Stimulated activated CD4-positive, alpha-beta T cell treated with anti-CD3 and anti-CD28 coated beads, Interleukin-1b, Interleukin-23, amount 100 ng/mL, for 4 hours (primary cell): ENCODE results near the gene LDLRAD4.
A peak's percentile ranks its signal among the peaks of the same experiment; 100 is the strongest.

Experiments used
- DNase-seq, 2 donors: peaks; one replicate each; pipeline ENCODE4 v3.0.0-alpha.2; 2020; ENCODE audit warnings: low read depth in 2 of 2

LDLRAD4 gene

DNA sequence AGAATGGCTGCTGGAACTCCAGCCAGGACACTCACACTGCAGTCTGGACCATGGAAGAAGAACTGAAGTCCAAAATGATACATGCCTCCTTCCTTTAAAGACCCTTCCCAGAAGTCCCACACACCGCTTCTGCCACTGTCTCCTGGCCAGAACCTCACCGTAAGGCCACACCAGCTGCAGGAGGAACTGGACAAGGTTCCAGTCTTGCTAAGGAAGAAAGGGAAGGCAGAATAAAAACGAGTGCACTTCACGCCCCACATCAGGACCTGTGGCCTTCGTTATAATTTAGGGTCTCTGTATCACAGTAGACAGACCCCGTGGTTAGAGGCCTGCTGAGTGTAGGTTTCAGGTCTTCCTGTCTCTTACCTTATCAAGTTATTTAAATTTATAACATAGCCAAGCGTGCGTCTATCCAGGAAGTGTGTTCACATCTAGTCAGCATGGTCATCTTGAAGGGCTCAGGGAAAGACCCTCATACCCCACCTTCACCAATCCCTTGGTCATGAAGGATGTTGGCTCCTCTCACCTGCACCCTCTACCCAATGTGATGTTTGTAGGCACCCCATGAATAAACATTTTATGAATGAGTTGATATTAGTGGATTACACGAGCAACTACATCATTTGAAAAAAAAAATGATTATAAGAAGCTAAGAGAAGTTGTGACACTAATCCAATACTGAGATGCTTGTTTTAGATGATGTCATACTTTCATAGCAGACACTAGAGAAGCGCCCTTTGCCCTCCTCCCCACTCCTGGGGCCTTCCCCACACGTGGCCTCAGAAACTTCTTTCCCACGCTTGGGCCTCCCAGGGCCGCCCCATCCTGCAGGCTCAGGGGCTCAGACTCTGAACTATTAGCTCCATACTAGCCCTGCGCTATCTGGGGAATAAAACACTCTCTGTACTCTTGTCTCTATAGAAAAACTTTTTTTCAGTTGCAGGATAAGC is 350.2 kb downstream of the LDLRAD4 start:
- peak in 1 of 2 donors; percentile 30 for DNase-seq

- no peak for DNase-seq
Measured at GRCh38 chr18:13570216-13570615, 351.7 kb downstream of the LDLRAD4 start.

- no peak for DNase-seq
Measured at GRCh38 chr18:13570856-13571495, 352.4 kb downstream of the LDLRAD4 start.

GRCh38 chr18:13572148-13572547 is 353.6 kb downstream of the LDLRAD4 start:
- no peak for DNase-seq

- no peak for DNase-seq
Measured at GRCh38 chr18:13572721-13573120, 354.2 kb downstream of the LDLRAD4 start.

DNA sequence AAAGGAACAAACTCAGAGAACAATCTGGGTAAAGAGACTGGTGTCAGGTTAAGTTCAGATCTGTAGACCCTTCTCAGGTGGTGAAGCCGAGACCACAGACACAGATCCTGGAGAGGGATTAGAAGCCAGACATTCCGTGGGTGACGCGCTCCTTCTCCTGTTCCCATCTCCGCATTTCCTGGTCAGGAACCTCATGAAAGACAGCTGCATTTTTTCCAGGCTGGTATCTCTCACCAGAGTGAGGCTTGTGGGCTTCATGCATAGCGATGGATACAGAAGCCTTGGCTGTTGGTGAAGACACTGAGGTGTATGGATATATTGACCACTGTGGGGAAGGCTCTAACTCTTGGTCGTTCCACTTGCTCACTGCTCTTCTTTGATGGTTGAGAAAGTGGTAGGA is 355.2 kb downstream of the LDLRAD4 start:
- DNase-seq = no peak

- no peak for DNase-seq
Measured at GRCh38 chr18:13574355-13574754, 355.8 kb downstream of the LDLRAD4 start.

DNA sequence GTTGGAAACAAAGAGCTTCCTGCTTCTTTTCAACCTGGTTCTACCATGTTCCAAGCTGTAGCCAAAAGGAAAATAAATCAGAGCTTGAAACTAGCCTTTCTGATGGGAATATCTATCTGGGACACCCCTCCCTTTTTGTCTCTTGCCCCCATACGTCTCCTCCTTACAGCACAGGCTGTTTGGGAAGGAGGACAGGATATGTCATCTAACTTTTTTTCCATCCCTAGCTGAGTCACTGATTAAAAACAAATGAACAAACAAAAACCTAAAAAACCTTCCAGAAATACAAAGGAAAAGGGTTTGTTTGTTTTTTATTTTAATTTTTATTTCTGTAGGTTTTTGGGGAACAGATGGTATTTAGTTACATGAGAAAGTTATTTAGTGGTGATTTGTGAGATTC is 356.2 kb downstream of the LDLRAD4 start:
- DNase-seq = no peak

GRCh38 chr18:13576598-13576997 is 358.0 kb downstream of the LDLRAD4 start:
- DNase-seq = no peak

DNA sequence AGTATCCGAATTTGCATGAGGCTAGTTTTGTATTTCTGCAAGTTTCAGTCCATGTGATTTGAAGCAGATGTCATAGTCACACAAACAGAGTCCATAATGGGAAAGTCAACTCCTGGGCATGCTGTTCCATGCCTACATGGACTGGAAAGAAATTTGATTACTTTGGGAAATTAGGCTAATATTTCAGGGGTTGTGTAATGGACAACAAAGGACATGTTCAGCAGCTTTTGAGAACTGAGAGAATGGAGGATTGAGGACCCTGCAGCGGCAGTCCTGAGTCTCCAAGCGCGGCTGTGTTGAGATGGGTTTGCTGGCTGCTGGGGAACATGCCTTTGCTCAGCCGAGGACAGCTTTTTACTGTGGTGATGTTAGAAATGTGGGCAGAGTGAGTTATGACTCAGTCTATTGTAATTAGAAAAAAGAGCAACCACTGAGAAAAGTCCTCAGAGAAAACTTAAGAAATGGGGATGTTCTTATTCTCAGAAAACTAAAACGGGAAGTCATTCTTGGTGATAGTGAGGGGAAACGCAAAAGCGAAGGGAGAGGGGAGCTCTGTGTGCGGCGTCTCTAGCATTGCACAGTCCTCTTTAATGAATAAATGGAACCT is 358.6 kb downstream of the LDLRAD4 start:
- no peak for DNase-seq

DNA sequence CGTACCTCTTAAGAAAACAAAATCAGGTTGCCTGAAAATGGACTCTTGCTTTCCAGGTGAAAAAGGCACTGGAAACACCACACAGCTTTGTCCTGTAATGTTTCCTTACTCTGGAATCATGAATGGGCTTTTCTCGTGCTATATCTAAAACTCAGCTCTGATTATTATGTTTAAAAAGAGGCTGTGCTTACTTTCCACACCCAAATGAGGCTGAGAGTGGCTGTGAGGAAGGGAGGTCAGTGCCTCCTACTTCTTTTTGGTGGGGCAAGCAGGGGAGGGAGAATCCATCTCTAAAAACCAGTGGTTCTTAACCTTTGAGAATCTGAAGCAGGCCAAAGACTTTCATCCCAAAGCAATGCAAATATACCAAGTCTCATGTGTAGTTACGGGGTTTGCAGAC is 359.2 kb downstream of the LDLRAD4 start:
- DNase-seq = no peak

DNA sequence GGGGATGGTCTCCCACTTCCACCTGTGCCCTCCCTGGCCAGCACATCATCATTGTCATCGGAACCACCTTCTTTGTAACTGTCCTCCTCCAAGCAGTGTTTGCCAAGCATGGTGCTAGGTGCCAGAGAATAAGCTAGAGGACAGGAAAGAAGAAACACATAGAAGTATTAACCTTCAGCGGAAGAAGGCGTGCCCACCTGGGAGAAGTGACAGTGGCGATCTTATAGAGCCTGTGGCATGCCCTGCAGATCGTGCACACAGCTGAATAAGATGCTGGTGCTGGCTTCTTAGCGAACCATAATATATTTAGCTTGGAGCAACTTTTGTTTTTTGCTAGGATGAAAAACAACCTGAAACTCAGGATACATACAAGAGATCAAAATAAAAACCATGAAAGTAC is 359.8 kb downstream of the LDLRAD4 start:
- DNase-seq = no peak

- no peak for DNase-seq
Measured at GRCh38 chr18:13579874-13580273, 361.3 kb downstream of the LDLRAD4 start.

DNA sequence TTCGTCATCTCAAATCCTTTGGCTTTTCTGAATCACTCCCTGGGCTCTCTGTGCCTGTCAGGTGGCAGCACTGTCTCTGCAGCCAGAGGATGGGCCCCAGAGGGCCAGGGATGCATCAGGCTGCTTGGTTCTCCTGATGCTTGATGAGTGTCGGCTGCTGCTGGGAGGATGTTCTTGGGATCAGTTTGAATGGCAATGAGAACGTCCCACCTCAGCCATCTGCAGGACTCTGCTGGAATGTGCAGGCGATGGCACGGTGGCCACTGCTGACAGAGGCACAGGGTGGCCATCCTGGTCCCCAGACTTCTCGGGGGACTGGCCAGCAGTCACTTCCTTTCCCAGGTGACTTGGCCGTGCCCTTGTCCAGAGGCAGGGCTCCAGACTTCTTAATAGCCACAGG is 361.8 kb downstream of the LDLRAD4 start:
- DNase-seq = no peak

- DNase-seq = no peak
Measured at GRCh38 chr18:13580991-13581390, 362.4 kb downstream of the LDLRAD4 start.

DNA sequence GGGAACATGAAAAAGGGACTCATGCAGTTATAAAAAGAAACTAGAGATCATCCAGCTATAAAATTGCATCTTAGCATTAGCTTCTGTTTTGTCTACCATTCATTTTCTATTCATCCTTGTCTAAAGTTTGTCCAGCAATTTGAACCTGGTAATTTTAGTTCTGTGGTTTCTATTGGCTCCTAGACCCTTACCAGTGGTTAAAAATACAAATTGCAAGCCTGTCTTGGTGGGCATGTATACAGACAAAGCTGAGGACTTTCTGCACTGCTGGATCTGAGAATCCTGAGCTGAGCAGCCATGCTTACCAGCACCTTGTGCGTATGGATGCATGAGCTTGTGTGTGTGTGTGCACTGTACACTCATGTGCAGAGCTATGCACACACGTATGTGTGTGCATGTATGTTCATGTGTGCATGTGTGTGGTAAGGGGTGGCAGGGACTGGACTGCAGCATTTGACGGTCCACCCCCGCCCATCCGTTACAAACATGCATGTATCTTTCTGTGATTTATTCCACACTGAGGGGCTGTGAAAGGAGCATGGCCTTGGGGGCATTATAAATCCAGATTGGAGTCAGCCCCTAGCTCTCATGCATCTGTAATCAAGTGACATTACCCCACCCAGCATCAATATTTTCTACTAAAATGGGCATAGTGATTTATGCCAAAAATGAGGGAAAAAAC is 363.1 kb downstream of the LDLRAD4 start:
- DNase-seq = no peak

GRCh38 chr18:13582178-13582670 is 363.7 kb downstream of the LDLRAD4 start:
- no peak for DNase-seq

- no peak for DNase-seq
Measured at GRCh38 chr18:13583576-13584550, 365.3 kb downstream of the LDLRAD4 start.

GRCh38 chr18:13584825-13585224 is 366.3 kb downstream of the LDLRAD4 start:
- no peak for DNase-seq

DNA sequence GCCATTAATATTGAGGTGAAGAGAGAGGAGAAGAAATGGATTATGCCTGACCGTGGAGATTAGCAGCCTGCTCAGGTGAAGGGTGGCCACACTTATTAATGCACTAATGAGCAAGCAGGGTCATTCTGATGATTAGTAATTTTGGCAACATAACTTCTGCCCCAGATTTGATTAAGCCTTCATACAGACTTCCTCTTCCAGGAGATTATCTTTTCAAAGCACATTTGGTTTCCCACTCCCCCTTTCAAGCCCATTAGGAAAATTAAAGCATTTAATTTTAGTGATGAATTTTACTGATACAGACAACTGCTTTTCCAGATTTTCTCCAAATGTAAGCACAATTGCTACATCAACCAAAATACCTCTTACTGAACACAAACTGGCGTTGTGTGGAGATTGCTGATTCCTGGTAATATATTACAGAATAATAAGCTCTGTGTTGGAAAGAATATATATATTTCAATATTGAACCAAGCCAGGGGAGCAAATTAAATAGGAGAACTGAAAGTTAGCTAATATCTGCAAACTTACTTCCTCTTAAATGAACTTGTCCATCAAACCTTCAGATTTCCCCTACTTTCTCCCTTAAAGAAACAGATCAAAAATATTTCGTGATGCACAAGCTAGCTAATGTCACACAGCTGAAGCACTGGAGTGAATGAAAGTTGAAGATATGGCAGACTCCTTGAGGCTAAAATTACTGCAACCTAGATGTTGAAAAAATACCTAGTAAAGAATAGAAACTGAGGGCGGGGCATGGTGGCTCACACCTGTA is 367.0 kb downstream of the LDLRAD4 start:
- DNase-seq = no peak
